ENCODE data around the gene BST2. TPM values are rescaled to one million over a fixed set of nuclear protein-coding genes. Genes with fewer than 3 reads are reported as not detected.

Gene BST2
- total and polyA plus RNA-seq, 2 of the 8 experiments (the other 6 are each of a cell fraction or from before 2014, with no cell fraction given): 18.1 to 72.8 TPM

- POLR2A ChIA-PET (ENCODE audit: partially characterized antibody): interaction anchor here (0.7 to 1.6 kb wide), 4 partner anchors 8 to 91 kb away, joined by 3 to 4 read pairs (median 4); partner anchors contain the start of gene MVB12A
- 81% methylated on average over 7 of the region's 7 CpGs; no CpG with 5 or more reads in 1 of the 2 experiments for WGBS, 2 experiments (ENCODE audit: extremely low coverage in 1 of 2, insufficient coverage in 1 of 2, insufficient read length in 1 of 2, insufficient replicate concordance in 2 of 2, low coverage in 1 of 2, low lambda C conversion rate in 2 of 2, missing lambda C conversion rate in 1 of 2)
Measured at GRCh38 chr19:17436874-17437267, 31.4 kb upstream of the BST2 start.

More at GRCh38 chr19:17436874-17437267, 31.4 kb upstream of the BST2 start:
- Histone ChIP-seq H3K9ac (replicated peaks in 1 of 4; ENCODE audit: extremely low read depth in 1 of 4, low read depth in 3 of 4, low read length in 3 of 4) (no peak overlapping the region), H2BK120ac (replicated peaks; ENCODE audit: low read depth, low read length) (no peak overlapping the region), H3K27ac (ENCODE audit: low read depth, low read length) (no peak overlapping the region), H3K9me3 (ENCODE audit: insufficient read depth in 2 of 2, low read depth in 1 of 2, low read length in 1 of 2) (peaks cover 0 to 4% of the 10 kb centered on the region in 2 experiments; a peak in 2 of 4 replicates), H2AK5ac (ENCODE audit: low read depth, low read length) (no peak overlapping the region), H3K56ac (replicated peaks; ENCODE audit: insufficient read length, low read depth, low read length) (no peak overlapping the region), H4K5ac (ENCODE audit: insufficient read length, low read depth, low read length) (no peak overlapping the region), H4K91ac (replicated peaks; ENCODE audit: insufficient read length, low read length) (no peak overlapping the region), H2BK5ac (ENCODE audit: low read depth, low read length) (no peak overlapping the region), H3K27me3 (replicated peaks in 1 of 4; ENCODE audit: control insufficient read depth in 3 of 4, extremely low read depth in 1 of 4, insufficient read depth in 3 of 4, low read length in 3 of 4) (no peaks in the 10 kb centered on the region), H3K36me3 (ENCODE audit: control insufficient read depth in 2 of 4, insufficient read depth in 4 of 4, low read length in 3 of 4) (no peaks in the 10 kb centered on the region), H3K18ac (ENCODE audit: extremely low read depth, low read length) (no peak overlapping the region), H2BK20ac (ENCODE audit: low read length) (no peak overlapping the region), H3K4me3 (ENCODE audit: extremely low read depth in 1 of 4, insufficient read depth in 2 of 4, low read depth in 3 of 4, low read length in 4 of 4) (no peak overlapping the region), H2BK12ac (ENCODE audit: low read depth, low read length) (no peak overlapping the region), H2AFZ (ENCODE audit: low read length) (no peak overlapping the region), H3K79me2 (ENCODE audit: control insufficient read depth in 1 of 2, insufficient read depth in 2 of 2, low read length in 2 of 2) (no peaks in the 10 kb centered on the region), H2BK15ac (ENCODE audit: low read length) (no peak overlapping the region), H3K4ac (replicated peaks; ENCODE audit: insufficient read length, low read depth, low read length) (no peak overlapping the region), H3K23me2 (ENCODE audit: low read depth, low read length) (no peaks in the 10 kb centered on the region), H4K20me1 (replicated peaks in 1 of 2; ENCODE audit: control insufficient read depth in 1 of 2, insufficient read depth in 2 of 2, low read length in 2 of 2) (no peaks in the 10 kb centered on the region), H3K23ac (ENCODE audit: insufficient read length) (no peak overlapping the region), H3K4me1 (replicated peaks in 1 of 4; ENCODE audit: control insufficient read depth in 3 of 4, insufficient read depth in 4 of 4, low read length in 3 of 4) (no peaks in the 10 kb centered on the region), H3K79me1 (ENCODE audit: low read depth, low read length) (no peaks in the 10 kb centered on the region), H3K14ac (ENCODE audit: insufficient read length) (no peak overlapping the region), H3K4me2 (ENCODE audit: insufficient read depth in 1 of 2, low read depth in 2 of 2, low read length in 2 of 2) (no peak overlapping the region), H4K8ac (ENCODE audit: extremely low read depth, insufficient read depth, low read length) (no peak overlapping the region)
- CTCF ChIA-PET (ENCODE audit: partially characterized antibody): interaction anchor here (1.0 to 2.0 kb wide), 9 partner anchors 10 to 59 kb away, joined by 3 to 7 read pairs (median 4); partner anchors contain the start of genes CCDC194, NXNL1 and TMEM221
- peak; percentile 30; the same call in 1 of the 2 replicates for TF ChIP-seq KDM1A (IDR thresholded peaks at IDR 0.05; ENCODE audit: borderline replicate concordance, low read length)
- no peak for TF ChIP-seq BRCA1 (IDR thresholded peaks at IDR 0.05; ENCODE audit: low read depth, low read length)
- FAIRE-seq (no peak), DNase-seq (ENCODE audit: low read depth in 1 of 2, low spot score in 2 of 2) (no peak)

Data from H1 (cell line).